Measurements from ENCODE around the gene FBXW10.
"Not testable (repeated sequence)": the region's sequence is repeated elsewhere in the genome, so short reads cannot be mapped to it uniquely, and the experiment has no call there.

Gene FBXW10

GRCh38 chr17:18771066-18771465 is 27.2 kb downstream of the FBXW10 start:
- Histone ChIP-seq H3K9ac (ENCODE audit: low read depth, low read length, poor library complexity, severe bottlenecking) (peak overlapping the region; percentile 59), H3K4me3 (ENCODE audit: low read length, poor library complexity, severe bottlenecking) (peak overlapping the region; percentile 54), H3K4me2 (ENCODE audit: low read depth, low read length, poor library complexity, severe bottlenecking) (peak overlapping the region; percentile 66)
- H3F3A ChIP-seq (ENCODE audit: low read depth); H2AFZ ChIP-seq (ENCODE audit: low read length); H3K36me3 ChIP-seq (ENCODE audit: insufficient read depth, low read length); H3K9me3 ChIP-seq (ENCODE audit: insufficient read depth, low read depth, low read length); H3K79me2 ChIP-seq (ENCODE audit: insufficient read depth, low read length); H3K27me3 ChIP-seq (ENCODE audit: insufficient read depth, low read length, poor library complexity, severe bottlenecking); H3K4me1 ChIP-seq (ENCODE audit: insufficient read depth, low read length, poor library complexity, severe bottlenecking); H4K20me1 ChIP-seq (ENCODE audit: insufficient read depth, low read length, poor library complexity, severe bottlenecking); H3K9me2 ChIP-seq (replicated peaks; ENCODE audit: low read depth, low read length): not testable (repeated sequence)

- no peak overlapping the region for H3K4me2 ChIP-seq (ENCODE audit: low read depth, low read length, poor library complexity, severe bottlenecking)
Measured at GRCh38 chr17:18772471-18772870, 28.6 kb downstream of the FBXW10 start.

GRCh38 chr17:18780991-18781718 is 37.3 kb downstream of the FBXW10 start, which contains the start of gene TVP23B:
Gene TVP23B (plus strand): TSS chr17:18781183. CDS start chr17:18781294, 111 bp downstream.
- peak within 1 kb of the TSS; percentile 75 for H3K4me3 ChIP-seq (ENCODE audit: low read length, poor library complexity, severe bottlenecking)
- not testable (repeated sequence) for H3K9me3 ChIP-seq (ENCODE audit: insufficient read depth, low read depth, low read length); H3K9me2 ChIP-seq (replicated peaks; ENCODE audit: low read depth, low read length); H3F3A ChIP-seq (ENCODE audit: low read depth); H4K20me1 ChIP-seq (ENCODE audit: insufficient read depth, low read length, poor library complexity, severe bottlenecking); H3K27me3 ChIP-seq (ENCODE audit: insufficient read depth, low read length, poor library complexity, severe bottlenecking); H3K36me3 ChIP-seq (ENCODE audit: insufficient read depth, low read length); H3K4me1 ChIP-seq (ENCODE audit: insufficient read depth, low read length, poor library complexity, severe bottlenecking)
- H3K4me2 ChIP-seq (ENCODE audit: low read depth, low read length, poor library complexity, severe bottlenecking), result peak within 1 kb of the TSS; percentile 48
- H2AFZ ChIP-seq (ENCODE audit: low read length), result peak within 1 kb of the TSS; percentile 70; the same call in 1 of the 2 replicates
- H3K79me2 ChIP-seq (ENCODE audit: insufficient read depth, low read length), result peaks cover 10% of the 10 kb centered on the region
- peak within 1 kb of the TSS; percentile 69 for H3K9ac ChIP-seq (ENCODE audit: low read depth, low read length, poor library complexity, severe bottlenecking)

More at GRCh38 chr17:18772471-18772870, 28.6 kb downstream of the FBXW10 start:
- Histone ChIP-seq H3K9ac (ENCODE audit: low read depth, low read length, poor library complexity, severe bottlenecking) (no peak overlapping the region), H3K4me1 (ENCODE audit: insufficient read depth, low read length, poor library complexity, severe bottlenecking) (peaks cover 5% of the 10 kb centered on the region), H3K79me2 (ENCODE audit: insufficient read depth, low read length) (no peaks in the 10 kb centered on the region), H3K4me3 (ENCODE audit: low read length, poor library complexity, severe bottlenecking) (no peak overlapping the region), H3F3A (ENCODE audit: low read depth) (no peaks in the 10 kb centered on the region), H3K9me2 (replicated peaks; ENCODE audit: low read depth, low read length) (no peaks in the 10 kb centered on the region), H2AFZ (ENCODE audit: low read length) (peak overlapping the region; percentile 70; the same call in 1 of the 2 replicates), H3K36me3 (ENCODE audit: insufficient read depth, low read length) (no peaks in the 10 kb centered on the region), H3K9me3 (ENCODE audit: insufficient read depth, low read depth, low read length) (no peaks in the 10 kb centered on the region), H4K20me1 (ENCODE audit: insufficient read depth, low read length, poor library complexity, severe bottlenecking) (no peaks in the 10 kb centered on the region), H3K27me3 (ENCODE audit: insufficient read depth, low read length, poor library complexity, severe bottlenecking) (no peaks in the 10 kb centered on the region)
- TF ChIP-seq CTCF (conservative IDR thresholded peaks at IDR 0.05; ENCODE audit: low read length), result no peak

GRCh38 chr17:18781805-18782204 is 38.0 kb downstream of the FBXW10 start:
- H3K9me3 ChIP-seq (ENCODE audit: insufficient read depth, low read depth, low read length); H3F3A ChIP-seq (ENCODE audit: low read depth); H3K36me3 ChIP-seq (ENCODE audit: insufficient read depth, low read length); H3K9me2 ChIP-seq (replicated peaks; ENCODE audit: low read depth, low read length); H4K20me1 ChIP-seq (ENCODE audit: insufficient read depth, low read length, poor library complexity, severe bottlenecking); H3K27me3 ChIP-seq (ENCODE audit: insufficient read depth, low read length, poor library complexity, severe bottlenecking); H3K4me1 ChIP-seq (ENCODE audit: insufficient read depth, low read length, poor library complexity, severe bottlenecking); H2AFZ ChIP-seq (ENCODE audit: low read length): not testable (repeated sequence)
- peak overlapping the region; percentile 69 for H3K9ac ChIP-seq (ENCODE audit: low read depth, low read length, poor library complexity, severe bottlenecking)
- peak overlapping the region; percentile 75 for H3K4me3 ChIP-seq (ENCODE audit: low read length, poor library complexity, severe bottlenecking)
- peak overlapping the region; percentile 48 for H3K4me2 ChIP-seq (ENCODE audit: low read depth, low read length, poor library complexity, severe bottlenecking)
- peaks cover 10% of the 10 kb centered on the region for H3K79me2 ChIP-seq (ENCODE audit: insufficient read depth, low read length)

- H4K20me1 ChIP-seq (ENCODE audit: insufficient read depth, low read length, poor library complexity, severe bottlenecking); H2AFZ ChIP-seq (ENCODE audit: low read length); H3F3A ChIP-seq (ENCODE audit: low read depth); H3K36me3 ChIP-seq (ENCODE audit: insufficient read depth, low read length); H3K4me1 ChIP-seq (ENCODE audit: insufficient read depth, low read length, poor library complexity, severe bottlenecking); H3K27me3 ChIP-seq (ENCODE audit: insufficient read depth, low read length, poor library complexity, severe bottlenecking); H3K4me3 ChIP-seq (ENCODE audit: low read length, poor library complexity, severe bottlenecking); H3K9ac ChIP-seq (ENCODE audit: low read depth, low read length, poor library complexity, severe bottlenecking); H3K9me3 ChIP-seq (ENCODE audit: insufficient read depth, low read depth, low read length); H3K9me2 ChIP-seq (replicated peaks; ENCODE audit: low read depth, low read length); H3K4me2 ChIP-seq (ENCODE audit: low read depth, low read length, poor library complexity, severe bottlenecking): not testable (repeated sequence)
- H3K79me2 ChIP-seq (ENCODE audit: insufficient read depth, low read length), result peaks cover 10% of the 10 kb centered on the region
Measured at GRCh38 chr17:18785933-18786332, 42.1 kb downstream of the FBXW10 start.

- H3K36me3 ChIP-seq (ENCODE audit: insufficient read depth, low read length); H2AFZ ChIP-seq (ENCODE audit: low read length); H3K9me2 ChIP-seq (replicated peaks; ENCODE audit: low read depth, low read length); H4K20me1 ChIP-seq (ENCODE audit: insufficient read depth, low read length, poor library complexity, severe bottlenecking); H3K4me1 ChIP-seq (ENCODE audit: insufficient read depth, low read length, poor library complexity, severe bottlenecking); H3F3A ChIP-seq (ENCODE audit: low read depth); H3K4me2 ChIP-seq (ENCODE audit: low read depth, low read length, poor library complexity, severe bottlenecking); H3K4me3 ChIP-seq (ENCODE audit: low read length, poor library complexity, severe bottlenecking); H3K9me3 ChIP-seq (ENCODE audit: insufficient read depth, low read depth, low read length); H3K9ac ChIP-seq (ENCODE audit: low read depth, low read length, poor library complexity, severe bottlenecking); H3K79me2 ChIP-seq (ENCODE audit: insufficient read depth, low read length); H3K27me3 ChIP-seq (ENCODE audit: insufficient read depth, low read length, poor library complexity, severe bottlenecking): not testable (repeated sequence)
Measured at GRCh38 chr17:18786890-18787289, 43.0 kb downstream of the FBXW10 start.
